Tongue (tissue), 2 donors: ENCODE measurements around the gene SGCD. TPM values are rescaled to one million over a fixed set of nuclear protein-coding genes. Genes with fewer than 3 reads are reported as not detected.
A peak's percentile ranks its signal among the peaks of the same experiment; 100 is the strongest.

Experiments used
- DNase-seq: peaks from one replicate; pipeline ENCODE4 v3.0.0-alpha.2; 2015
- total RNA-seq: library from RNA; depleted of rRNA; stranded (reverse); fragments of >200 nt; gene quantifications from one replicate; pipeline ENCODE4 v1.2.3, GENCODE V29; 2014

SGCD gene
- total RNA-seq, 1 donor from 2014 or later = 169 TPM

DNA sequence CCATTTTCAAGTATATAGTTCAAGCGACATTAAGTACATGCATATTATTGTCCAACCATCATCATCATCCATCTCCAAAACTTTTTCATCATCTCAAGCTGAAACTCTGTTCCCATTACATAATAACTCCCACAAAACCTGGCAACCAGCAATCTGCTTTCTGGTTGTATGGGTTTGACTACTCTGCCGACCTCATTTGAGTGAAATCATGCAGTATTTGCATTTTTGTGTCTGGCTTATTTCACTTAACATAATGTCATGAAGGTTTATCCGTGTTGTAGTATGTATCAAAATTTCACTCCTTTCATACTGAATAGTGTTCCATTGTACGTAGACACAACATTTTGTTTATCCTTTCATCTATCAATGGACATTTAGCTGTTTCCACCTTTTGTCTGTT is 74.8 kb downstream of the SGCD start:
- no peak for DNase-seq

DNA sequence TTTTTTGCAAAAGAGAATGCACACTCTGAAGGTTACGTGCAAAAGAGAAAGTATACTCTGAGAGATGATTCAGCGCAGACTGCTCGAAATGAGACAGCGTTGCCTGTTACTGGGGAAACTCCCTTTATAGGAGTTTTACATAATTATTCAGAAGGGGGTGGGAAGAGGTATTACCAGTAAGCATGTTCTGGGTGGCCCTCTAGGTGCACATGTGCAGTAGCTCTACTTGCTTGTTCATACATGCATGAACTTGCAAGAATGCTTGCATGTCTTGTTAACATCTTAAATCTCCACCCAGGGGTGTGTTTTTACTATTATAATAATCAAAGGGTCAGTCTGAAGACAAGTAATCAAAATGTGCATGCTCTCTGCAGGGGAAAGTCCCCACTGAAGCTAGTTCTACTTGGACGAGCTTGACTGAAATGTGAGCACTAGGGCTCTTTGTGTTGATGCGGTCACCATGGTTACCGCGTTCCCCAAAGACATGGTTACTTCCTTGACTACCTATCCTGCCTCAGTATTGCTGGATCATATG is 75.5 kb downstream of the SGCD start:
- peak; percentile 77 for DNase-seq

DNA sequence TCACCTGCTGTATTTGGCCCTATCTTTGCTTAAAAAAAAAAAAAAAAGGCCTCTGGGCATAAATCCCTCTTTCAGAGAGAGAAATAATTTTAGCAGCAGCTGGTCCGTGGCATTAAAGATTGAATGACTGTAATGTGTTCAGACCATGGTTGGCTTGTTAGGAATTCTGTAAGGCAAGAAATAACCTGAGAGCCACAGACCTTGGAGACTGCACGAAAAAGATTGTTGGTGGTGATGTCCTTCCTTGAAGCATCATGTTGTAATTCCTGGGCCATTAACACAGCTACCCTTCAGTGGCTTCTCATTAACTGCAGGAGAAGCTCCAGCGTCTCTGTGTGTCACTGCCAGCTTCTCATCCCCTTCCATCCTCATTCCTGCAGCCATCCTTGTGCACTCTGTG is 79.0 kb downstream of the SGCD start:
- peak; percentile 59 for DNase-seq

DNA sequence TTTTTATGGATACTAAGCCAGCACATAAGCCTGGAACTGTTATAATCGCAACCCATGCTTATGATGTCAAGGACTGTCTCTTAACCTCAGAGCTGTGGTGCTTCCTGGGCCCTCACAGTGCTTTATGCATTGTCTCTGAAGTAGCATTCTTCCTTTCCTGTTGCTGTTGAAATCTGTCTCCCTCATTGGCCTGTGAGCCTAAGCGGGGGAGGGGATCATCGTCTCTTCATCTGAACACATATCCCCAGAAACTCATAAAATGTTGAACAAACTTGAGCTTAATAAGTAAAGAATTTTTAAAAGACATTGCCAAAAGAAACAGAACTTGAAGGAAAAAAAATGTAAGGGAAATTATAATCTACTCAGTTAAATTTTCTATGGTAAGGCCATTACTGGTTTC is 80.3 kb downstream of the SGCD start:
- no peak for DNase-seq

DNA sequence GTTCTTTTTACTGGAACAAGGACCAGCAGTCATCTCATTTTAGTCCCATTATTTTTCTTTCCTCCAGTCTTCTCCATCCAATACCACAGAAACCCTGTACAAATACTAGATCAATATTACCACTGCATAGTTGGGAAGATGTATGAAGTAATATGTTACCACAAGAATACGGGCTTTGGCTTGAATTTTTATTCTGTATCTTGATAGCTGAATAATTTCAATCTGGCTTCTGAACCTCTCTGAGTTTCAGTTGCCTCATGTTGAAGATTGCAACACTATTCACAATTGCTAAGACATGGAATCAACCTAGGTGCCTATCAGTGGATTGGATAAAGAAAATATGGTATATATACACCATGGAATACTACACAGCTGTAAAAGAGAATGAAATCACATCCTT is 82.9 kb downstream of the SGCD start:
- no peak for DNase-seq

DNA sequence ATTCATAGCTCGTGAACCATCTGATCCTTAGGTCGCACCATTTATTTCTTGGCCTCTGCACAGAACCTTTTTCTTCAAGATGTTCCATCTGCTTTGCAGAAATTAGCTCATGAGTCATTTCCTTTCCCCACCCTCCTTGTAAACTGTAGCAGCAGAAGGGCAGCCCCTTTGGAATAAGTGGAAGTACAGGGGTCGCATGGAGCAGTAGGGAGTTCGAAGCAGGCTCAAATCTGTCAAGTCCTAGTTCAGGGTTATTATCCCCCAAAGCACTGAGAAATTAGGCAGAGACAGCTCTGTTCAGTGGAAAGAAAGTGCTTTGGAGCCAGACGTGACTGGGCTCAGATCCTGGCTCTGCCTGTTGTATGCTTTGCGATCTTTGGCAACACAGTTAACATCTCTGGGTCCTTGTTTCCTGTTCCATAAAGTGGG is 84.2 kb downstream of the SGCD start:
- DNase-seq = peak; percentile 75

DNA sequence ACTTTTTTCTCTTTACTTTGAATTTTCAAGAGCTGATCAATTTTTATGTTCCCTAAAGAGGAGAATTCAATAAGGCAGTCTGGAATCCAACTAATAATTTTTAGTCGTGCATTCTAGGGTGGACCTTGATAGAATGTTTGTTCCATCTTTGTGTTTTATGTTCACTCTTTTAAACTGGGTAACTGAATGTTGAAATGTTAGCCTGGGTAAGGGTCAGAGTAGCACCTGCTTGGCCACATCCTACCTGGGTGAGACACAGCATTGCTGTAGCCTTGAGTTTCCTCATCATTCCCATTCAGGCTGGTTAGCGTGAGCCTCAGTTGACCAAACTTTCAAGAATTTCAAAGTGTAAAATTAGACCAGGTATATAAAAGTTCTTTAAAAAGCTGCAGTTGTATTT is 85.0 kb downstream of the SGCD start:
- DNase-seq = no peak

DNA sequence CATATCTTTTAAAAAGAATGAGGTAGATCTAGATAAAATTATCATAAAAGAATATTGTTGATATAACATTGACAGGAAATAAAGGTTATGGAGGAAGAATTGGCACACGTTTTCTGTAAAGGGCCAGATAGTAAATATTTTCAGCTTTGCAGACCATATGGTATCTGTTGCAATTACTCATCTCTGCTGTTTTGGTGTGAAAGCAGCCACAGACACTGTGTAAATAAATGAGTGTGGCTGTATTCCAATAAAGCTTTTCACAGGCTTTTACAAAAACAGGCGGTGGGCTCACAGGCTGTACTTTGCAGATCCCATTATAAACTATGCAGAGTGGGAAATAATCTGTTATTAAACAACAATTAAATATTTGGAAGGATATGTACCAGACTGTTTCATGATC is 87.4 kb downstream of the SGCD start:
- peak; percentile 56 for DNase-seq

DNA sequence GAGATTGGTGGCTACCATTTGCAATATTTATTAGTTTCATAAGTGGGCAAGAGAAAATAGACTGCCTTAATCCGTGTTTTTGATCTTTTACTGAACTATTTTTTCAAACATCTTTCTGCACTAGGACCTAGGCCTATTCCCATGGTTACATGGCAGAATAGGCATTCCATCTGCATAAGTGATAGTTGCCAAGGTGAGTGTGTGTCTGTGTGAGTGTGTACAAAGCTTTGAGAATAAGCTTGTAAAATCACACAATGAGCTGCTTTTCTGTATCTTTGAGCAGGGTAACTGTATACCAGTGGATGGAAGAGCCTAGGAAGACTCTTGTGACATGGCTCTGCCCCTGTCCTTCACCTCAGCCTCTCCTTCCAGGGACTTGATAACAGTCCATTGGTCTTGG is 92.7 kb downstream of the SGCD start:
- no peak for DNase-seq

DNA sequence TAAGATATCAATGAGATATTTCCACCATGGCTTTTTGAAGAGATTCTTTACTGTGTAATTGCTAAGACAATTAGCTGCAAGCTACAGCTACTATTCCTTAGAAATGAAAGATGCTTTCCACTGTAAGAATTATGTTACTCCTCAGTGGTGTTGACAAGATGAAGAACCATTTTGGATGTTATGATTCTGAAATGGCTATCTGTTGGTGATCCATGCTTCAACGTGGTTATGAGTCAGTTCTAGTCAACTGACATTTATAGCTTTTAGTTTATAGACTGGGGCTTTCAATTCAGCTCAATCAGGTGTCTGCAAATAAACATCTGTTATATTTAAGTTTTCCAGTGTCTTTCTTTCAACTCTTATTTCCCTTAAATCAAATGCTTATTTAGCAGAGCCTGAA is 93.7 kb downstream of the SGCD start:
- DNase-seq = no peak

DNA sequence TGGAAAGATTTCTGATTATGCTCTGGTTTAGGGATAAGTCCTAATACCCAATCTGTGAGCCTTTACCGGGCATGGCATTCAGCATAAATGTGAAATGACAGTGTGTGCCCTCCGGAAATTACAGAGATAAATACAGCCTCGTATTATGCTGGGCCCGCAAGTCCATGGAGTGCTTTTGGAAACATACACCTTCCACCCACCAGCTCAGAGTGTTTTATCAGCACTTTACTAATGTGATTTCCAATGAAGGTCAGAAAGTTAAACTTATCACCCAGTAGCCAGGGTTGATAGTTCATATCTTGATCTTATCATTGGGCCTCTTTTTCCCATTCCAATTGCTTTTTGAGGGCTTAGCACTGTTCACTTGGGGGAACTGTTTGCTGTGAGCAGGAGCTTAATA is 94.8 kb downstream of the SGCD start:
- no peak for DNase-seq

DNA sequence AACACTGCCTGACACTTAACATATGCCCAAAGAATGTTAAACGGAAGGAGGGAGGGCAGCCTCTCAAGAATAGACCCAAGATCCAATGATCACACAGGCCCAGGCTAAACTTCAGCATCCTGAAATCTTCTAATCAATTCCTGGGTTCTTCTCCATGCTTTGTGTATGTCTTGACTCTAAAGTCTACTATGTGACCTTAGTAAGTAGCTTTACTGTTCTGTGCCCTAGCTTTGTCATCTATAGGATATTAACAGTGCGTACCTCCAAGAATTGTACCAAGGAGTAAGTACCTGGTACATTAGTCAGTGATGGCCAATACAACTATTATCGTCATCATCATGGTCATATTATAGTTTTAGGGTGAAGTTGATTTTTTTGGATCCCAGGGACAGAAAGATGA is 96.6 kb downstream of the SGCD start:
- DNase-seq = no peak

DNA sequence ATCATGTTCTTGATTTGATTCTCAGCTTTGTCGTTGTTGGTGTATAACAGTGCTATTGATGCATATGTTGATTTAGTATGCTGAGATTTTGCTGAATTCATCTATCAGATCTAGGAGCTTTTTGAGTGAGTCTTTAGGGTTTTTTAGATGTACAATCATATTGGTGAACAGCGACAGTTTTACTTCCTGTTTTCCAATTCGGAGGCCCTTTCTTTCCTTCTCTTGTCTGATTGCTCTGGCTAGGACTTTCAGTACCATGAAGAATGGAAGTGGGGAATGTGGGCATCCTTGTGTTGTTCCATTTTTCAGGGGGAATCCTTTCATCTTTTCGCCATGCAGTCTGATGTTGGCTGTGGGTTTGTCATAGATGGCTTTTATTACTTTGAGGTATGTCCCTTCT is 100.4 kb downstream of the SGCD start:
- no peak for DNase-seq

DNA sequence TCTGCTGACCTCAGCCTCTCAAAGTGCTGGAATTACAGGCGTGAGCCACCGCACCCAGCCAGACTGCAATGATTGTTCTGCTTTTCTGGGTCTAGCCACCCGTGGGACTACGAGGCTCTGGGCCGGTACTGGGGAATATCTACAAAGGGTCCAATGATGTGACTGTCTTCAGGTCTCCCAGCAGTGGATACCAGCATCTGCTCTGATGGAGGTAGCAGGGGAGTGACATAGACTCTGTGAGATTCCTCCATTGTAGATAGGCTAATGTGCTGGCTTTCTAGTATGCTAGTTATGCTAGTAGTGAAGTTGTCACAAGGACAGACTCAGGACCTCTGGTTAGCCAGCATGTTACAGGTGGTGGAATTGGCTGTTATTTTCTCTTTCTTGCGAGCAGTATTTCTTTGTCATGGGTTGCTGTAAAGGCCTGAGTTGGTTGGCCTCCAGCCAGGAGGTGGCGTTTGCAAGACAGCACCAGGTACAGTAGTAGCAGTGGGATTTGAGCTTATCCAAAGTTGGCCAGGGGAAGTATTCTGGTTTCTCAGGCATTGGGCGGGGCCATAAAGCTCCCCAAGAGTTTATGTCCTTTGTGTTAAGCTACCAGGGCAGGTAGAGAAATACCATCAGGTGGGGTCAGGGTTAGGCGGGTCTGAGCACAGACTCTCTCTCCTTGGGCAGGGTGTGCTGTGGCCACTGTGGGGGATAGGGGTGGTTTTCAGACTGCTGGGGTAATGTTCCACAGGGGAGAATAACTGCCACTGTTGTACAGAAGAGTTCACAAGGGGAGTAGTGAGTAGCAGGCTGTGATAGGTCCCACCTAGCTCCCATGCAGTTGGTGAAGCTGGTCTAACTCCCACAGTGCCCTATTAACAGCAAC is 105.2 kb downstream of the SGCD start:
- DNase-seq = no peak

DNA sequence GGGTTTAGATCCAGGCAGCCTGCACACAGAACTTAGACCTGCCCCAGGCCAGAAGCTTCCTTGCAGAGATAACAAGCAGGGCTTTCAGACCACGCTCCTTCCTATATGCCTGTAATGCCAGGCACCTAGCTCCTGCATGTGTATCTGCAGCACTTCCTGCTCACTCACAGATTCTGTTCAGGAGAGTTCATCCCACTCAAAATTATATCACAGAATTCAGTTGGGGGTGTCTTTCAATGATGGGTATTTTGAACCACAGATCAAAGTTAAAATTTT is 105.8 kb downstream of the SGCD start:
- no peak for DNase-seq

DNA sequence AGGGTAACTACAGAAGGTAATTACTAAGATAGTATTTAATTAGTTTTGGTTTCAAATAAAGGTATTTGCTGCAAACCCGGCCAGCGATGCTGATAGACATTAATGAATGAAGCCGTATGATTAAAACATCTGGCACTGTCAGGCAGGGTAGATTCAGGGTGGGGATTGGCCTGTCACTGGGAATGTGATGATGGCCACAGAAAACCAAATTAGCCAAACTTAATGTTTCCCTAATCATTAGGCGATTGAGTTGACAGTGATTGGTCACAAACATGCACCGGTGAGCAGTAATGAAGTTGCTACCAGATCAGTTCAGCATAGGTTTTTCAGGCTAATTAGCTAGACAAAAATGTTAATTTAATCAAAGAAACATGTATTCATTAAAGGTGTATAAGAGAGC is 107.5 kb downstream of the SGCD start:
- no peak for DNase-seq

DNA sequence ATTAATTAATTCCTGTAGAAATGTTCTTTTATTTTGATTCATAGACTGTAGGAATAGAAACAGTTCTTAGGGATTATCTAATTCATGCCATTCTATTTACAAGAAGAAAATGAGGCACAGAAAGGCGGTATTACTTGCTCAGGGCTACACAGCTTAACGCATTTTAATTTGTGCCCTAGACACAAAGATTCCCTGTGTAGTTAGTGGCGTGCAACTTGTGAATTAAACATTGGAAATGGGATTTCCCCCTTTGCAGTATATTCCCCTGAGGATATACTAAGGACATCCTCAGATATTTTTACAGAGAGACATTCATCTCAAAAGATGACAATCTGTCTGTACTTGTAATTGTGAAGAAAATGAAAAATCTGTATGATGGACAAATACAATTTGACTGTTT is 108.1 kb downstream of the SGCD start:
- no peak for DNase-seq

DNA sequence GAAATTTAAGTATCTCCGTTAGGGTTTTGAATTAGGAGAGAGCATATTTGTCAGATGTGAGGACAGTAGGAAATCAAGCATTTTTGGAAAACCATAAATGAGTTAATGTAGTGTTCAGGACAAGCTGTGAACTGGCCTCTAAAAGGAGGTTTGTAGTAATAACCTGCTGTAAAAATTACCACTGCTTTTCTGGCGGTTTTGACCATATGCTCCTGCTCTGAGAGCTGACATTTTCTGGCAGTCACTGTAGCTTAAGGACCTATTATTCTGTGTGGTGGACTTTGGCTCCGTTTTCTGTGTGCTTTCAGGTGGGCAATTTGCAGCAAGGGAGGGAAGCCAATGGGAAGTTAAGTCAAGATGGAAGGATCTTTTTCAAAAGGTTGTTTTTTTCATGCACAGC is 111.1 kb downstream of the SGCD start:
- no peak for DNase-seq

DNA sequence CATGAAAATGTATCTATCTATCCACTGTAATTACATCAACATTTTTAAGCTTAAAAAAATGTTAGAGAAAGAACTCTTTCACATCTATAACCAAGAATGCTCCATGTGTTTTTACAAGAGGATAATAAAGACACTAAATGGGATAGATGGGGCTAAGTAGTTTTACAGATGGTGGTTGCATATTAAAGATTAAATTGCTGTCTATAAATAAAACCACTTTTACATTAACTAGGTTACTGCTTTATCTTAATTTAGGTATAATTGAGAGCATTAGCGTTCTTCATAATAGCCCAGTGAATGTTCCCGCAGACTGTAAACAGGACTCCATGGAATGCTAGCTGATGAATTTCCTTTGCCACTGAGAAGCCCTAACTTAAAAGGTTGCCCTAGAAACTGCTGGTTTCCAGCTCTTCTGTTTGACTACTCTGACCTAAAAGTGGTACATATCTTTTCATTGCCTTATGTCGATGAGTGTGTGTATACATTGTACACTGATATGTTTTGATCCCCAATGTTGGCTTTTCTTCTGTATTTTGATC is 117.9 kb downstream of the SGCD start:
- no peak for DNase-seq

DNA sequence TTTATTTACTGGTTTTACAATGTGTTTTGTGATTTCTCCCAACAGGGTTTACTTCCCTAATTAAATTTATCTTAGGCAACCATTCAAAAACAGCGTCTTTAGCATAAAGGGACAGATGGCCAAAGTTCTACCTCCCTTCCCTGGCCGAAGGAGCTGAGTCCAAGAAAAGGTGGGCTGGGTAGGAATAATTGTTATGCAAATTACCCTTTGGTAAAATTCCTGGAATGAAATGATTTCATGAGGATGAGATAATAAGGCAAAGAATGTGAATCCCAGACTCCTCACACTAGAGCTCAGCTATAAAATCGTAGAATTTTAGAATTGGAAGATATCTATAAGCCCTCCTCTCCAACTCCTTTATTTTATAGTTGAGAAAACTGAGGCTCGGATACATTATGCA is 119.6 kb downstream of the SGCD start:
- no peak for DNase-seq

DNA sequence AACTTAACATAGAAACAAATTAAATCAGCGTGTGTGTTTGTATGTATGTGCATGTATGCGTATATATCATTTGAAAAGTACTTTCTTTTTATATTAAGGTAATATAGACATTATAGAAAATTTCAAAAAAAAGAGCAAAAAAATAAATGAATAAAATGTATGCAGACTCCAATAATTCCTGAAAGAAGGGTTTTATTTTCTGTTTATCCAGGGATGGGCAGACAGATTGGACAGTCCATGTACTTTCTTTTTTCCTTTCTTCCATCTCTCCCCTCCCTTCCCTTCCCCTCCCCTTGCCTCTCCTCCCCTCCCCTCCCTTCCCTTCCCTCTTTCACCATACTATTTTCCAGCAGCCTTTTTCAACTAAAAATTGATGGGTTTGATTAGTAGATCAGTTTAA is 123.8 kb downstream of the SGCD start:
- DNase-seq = no peak

DNA sequence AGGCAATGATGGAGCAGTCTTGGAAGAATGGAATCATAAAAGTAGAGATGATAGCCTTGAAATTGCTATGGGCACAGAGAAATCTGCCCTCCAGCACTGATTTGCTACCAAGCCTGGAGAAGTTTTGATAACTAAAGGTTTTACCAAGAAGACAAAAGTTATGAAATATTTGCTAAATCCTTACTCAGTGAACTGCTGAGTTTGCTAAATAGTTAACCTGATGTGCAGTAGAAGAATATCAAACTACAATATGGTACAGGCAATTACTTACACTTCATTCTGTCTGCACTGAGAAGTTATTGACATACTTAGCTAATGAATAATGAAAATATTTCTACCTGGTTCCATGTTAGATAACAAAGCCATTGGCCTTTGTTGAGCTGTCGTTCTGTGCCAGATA is 124.5 kb downstream of the SGCD start:
- no peak for DNase-seq

DNA sequence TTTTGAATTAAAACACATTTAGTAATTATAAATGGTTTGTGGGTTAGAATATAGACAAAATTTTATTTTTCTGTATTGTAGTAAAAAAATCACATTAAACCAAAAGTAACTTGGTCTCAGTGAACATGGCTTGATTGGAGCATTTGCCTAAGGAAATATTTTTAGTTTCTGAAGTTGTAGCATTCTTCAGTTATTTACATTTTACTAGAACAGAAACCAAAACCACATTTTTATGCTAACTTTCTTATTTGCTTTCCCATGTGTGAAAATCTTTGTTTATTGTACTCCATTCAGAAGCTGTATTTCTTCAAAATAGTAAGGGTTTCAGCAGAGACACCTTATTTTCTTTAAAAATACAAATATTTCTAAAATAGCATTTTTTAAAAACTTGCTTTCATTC is 129.9 kb downstream of the SGCD start:
- no peak for DNase-seq

DNA sequence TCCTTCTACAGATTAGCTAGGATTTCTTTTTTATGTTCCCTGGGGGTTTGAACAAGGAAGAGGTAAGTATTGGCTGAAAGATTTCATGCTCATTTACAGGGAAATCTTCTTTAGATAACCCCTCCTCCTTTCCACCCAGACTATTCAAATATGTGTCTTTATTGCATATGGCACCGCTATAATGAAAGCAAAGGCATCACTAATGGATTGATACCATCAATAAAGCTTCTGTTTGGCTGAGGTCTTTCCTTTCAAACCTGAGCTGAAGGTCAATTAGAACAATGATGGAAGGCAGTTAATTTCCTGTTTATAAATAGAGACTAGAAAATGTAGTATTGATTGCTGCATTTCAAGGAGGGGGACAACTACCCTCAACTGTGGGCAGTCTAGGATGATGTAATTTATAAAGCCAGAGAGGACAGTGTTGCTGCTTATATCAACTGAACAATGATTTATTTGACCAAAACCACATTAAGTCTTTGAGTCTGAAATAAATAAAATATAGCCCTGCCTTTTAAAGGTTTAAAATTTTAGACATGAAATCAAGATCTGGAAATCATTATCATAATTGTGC is 132.9 kb downstream of the SGCD start:
- no peak for DNase-seq
